Vein endothelial cell (primary cell): ENCODE data around the gene FGF7. TPM values are rescaled to one million over a fixed set of nuclear protein-coding genes. Genes with fewer than 3 reads are reported as not detected.

ENCODE experiments used
- total RNA-seq: library from RNA; depleted of rRNA; stranded (reverse); fragments of >200 nt; gene quantifications from 2 replicates; pipeline ENCODE4 v1.2.3, GENCODE V29; 2012

FGF7 gene, protein sequence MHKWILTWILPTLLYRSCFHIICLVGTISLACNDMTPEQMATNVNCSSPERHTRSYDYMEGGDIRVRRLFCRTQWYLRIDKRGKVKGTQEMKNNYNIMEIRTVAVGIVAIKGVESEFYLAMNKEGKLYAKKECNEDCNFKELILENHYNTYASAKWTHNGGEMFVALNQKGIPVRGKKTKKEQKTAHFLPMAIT
- total RNA-seq, result 0.19 and 0.98 TPM in 2 replicates

DNA sequence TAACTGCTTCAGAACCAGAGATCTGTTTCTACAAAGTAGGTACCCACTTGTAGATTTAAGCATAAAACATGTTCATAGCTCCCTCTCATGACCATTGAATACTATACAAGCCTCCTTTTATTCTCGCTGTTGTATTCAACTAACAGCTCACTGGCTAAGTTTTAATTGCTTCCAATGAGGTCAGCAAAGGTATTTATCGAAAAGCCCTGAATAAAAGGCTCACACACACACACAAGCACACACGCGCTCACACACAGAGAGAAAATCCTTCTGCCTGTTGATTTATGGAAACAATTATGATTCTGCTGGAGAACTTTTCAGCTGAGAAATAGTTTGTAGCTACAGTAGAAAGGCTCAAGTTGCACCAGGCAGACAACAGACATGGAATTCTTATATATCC is at the start of gene FGF7:
FGF7 (plus strand) TSS at position 222 of the 400 bp plus-strand sequence. CDS start 1,056 bp downstream, outside the sequence.

Other genes with a start within 250 kb of the FGF7 start
- gene FAM227B, start 197.6 kb downstream of the FGF7 start, total RNA-seq, result 3.8 and 3.9 TPM in 2 replicates
- 11.1 and 12.6 TPM in 2 replicates for gene DTWD1, start 197.8 kb downstream of the FGF7 start, total RNA-seq